ENCODE measurements around the gene TEDC2.
A peak's percentile ranks its signal among the peaks of the same experiment; 100 is the strongest.

The TEDC2 gene

DNA sequence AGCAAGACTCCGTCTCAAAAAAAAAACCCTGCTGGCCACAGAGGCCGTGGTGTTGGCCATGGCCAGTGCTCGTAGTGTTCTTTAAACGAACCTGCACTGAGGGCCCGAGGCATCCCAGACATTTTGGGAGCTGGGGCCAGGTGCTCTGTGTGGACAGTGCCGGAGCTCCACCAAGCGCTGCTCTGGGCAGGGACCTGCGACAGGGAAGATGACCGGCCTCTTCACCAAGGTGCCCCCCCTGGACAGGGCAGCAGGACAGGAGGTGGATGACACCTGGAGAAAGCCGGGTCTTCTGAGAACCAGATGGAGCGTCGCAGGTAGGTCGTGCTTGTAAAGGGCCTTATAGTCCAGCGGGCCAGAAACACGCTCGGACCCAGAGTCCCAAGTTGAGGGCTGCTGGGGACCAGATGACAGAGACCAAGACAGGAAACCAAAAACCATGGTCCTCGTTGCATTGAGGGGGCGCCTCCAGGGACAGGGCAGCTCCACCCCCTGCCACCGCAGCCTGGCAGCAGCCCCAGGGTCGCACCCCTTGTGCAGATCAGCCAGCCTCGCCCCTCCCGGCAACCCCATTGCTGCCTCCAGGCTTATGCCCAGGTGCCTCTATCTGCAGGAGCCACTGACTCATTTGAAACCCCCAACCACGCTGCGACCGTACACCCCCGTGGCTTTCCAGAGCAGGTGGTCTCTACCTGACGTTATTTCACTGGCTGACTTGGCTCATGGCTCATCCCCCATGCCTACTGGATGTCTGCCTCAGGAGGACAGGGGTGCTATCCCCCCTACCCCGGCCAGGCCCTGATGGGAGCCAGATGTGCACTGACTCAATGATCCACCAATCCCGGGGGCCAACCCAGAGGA is 7.0 kb downstream of the TEDC2 start:
- no peak for DNase-seq

DNA sequence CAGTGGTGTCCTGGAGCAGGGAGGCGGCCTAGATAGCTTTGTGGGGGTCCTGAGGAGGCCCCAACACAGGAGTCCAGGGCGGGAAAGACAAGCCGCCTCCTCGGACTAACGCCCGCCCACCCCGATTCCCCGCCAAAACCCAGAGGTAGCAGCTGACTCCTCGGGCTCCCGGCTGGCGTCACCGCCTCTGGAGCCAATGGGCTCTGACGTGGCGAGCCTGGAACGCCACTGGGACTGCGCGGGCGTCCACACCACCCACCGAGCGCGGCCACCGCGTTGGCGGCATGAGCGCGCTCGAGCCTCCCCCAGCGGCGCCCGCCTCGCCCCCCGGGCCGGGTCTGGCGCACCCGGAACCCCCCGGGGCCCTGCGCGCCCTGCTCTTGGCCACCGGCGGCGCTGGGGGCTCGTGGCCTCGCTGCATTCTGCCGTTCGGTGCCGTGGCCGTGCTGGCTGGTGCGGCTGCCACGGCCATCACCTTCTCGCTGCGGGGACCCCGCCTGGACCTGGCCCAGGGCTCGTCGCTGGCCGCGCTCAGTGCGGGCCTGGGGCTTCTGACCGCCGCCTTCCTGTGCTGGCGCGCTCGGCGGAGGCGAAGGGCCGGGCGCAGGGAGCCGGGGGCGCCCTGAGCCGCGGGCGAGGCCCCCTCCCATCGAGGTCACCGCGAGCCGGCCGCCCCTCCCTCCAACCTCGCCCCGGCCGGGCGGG is 7.8 kb downstream of the TEDC2 start:
- DNase-seq, result peak; percentile 74

- DNase-seq, result no peak
These were observed 8.4 kb downstream of the TEDC2 start for GRCh38 chr16:2468233-2468724.

DNA sequence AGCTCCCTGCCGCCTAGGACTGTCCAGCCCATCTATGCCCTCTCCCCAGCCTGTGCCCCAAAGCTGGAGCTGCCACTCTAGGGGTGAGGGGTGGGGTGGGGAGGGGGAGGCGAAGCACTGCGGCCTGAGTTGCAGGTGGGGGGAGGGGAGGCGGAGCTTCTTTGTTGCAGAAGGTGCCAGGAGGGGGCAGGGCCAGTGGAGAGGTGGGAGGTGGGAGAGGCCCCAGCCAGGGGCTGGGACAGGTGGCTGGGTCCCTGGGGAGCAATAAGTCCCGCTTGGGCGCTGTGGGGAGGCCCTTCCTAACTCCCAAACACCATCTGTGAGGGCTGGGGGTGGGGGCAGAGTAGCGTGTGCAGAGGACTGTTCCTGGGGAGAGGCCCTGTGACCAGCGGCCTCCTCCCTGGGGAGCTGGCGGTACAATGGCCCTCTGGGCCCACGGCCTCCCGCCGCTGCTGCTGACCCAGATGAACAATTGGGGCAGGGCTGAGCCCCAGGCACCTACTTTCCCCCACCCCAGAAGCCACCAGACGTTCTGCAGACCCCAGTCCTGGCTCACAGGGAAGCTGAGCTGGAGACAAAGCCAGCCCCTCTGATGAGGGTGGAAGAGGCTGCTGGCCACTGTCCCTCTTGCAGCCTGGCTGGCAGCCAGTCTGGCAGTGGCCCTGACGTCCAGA is 9.0 kb downstream of the TEDC2 start:
- peak; percentile 60 for DNase-seq

DNA sequence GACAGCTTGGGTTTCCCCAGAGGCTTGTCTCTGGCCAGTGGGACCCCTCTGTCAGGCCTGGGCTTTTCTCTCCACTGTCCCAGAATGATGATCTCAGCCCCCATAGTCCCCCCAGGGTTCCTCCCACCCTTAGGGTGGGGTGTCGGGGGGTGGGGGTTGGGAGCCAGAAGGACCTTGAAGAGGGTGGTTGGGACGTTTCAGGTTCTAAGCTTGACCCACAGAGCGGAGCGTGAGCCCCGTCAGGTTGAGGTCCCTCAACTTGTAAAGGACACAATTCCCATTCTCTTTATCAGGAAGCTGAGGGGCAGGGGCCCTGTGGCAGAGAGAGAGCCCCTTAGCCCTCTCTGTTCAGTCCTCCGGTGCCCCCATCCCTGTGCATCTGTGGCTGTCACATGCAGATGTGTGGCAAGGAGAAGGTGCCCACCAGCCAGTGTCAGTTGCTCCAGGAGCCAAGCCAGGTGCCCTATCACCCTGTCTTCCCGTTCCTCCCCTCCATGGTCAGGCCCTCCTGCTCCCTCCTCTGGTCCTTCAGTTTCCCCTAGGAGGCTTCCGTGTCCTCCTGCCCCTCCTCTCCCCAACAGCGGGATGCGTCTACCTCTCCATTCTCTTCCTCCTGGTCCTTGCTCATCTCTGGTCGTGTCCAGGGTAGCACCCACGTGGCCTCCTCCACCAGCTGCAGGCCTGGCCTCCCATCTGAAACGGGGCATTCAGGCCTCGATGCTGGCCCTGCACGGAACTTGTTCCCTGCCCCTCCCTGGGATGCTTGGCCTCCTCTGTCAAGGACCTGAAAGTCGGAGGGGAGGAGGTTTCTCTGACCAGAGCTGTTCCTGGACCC is 9.7 kb downstream of the TEDC2 start:
- DNase-seq, result no peak

GRCh38 chr16:2470234-2470601 is 10.3 kb downstream of the TEDC2 start:
- no peak for DNase-seq

DNA sequence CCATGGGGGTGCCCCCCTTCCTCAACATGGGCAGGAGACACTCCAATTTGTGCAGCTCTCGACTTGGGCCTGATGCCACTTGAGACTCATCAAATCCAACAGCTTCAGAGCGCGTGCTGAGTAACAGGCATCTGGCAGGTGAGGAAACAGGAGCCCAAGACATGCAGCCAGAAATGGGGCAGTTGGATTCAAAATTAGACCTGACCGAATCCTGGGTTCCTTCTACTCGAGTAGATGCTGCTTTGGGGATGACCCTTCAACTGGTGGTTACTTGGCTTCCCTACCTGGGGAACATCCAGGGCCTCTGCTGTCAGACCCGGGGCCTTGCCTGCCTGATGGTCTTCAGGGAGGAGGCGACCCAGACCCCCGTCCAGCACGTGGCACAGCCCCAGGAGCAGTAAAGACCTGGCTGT is 10.7 kb downstream of the TEDC2 start:
- DNase-seq, result no peak

DNA sequence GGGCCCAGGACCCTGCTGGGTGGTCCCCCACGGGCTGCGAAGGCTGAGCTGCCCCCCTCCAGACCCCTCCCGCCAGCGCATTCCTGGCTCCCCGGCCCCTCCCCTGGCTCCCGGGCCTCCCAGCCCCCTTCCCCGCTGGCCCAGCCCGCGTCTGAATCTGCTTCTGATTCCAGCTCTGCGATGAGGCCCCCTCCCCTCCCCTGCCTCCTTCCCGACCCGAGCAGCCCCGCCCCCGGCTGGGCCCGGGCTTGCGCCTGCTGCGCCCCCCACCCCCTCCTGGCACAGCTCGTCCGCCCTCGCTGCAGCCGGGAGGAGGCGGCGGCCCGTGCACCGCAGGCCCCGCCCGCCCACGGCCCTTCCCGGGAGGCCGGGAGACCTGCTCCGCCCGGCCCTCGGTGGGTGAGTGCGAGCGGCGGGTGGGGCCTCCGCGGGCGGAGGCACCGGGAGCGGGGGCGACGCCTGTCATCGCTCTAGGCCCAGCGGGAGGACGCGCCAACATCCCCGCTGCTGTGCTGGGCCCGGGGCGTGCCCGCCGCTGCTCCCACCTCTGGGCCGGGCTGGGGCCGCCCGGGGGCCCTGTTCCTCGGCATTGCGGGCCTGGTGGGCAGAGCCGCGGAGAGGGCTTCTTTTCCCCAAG is 11.2 kb downstream of the TEDC2 start, which contains the start of gene NTN3:
Gene NTN3, plus strand, starts transcription at position 282 of the 637 bp plus-strand sequence. CDS start 405 bp downstream, outside the sequence.
- DNase-seq, result no peak

- no peak for DNase-seq
These were observed 12.0 kb downstream of the TEDC2 start for GRCh38 chr16:2471653-2472487.

DNA sequence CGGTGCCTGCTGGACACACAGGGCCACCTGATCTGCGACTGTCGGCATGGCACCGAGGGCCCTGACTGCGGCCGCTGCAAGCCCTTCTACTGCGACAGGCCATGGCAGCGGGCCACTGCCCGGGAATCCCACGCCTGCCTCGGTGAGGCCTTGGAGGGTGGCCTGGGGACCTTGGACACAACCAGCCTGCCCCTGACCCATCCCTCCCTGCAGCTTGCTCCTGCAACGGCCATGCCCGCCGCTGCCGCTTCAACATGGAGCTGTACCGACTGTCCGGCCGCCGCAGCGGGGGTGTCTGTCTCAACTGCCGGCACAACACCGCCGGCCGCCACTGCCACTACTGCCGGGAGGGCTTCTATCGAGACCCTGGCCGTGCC is 12.6 kb downstream of the TEDC2 start:
- no peak for DNase-seq

GRCh38 chr16:2472885-2473445 is 13.1 kb downstream of the TEDC2 start:
- no peak for DNase-seq

DNA sequence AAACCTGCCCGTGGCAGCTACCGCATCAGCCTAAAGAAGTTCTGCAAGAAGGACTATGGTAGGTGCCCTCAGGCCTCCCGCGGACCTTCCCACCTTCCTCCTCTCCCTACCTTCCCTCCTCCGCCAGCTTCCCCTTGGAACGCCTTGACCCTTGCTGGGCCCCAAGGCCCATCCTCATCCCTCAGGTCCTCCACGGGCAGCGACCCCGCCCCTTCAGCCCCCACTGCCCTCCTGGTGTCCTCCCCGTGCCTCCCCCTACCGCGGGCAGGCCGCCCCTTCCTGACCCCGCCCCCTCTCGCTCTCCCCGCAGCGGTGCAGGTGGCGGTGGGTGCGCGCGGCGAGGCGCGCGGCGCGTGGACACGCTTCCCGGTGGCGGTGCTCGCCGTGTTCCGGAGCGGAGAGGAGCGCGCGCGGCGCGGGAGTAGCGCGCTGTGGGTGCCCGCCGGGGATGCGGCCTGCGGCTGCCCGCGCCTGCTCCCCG is 13.6 kb downstream of the TEDC2 start:
- no peak for DNase-seq

- no peak for DNase-seq
These were observed 14.3 kb downstream of the TEDC2 start for GRCh38 chr16:2473999-2474876.

GRCh38 chr16:2474877-2475412 is 15.0 kb downstream of the TEDC2 start, which contains the start of gene TBC1D24:
Gene TBC1D24, plus strand, starts transcription at chr16:2475127. Its CDS starts 21,022 bp downstream, at chr16:2496149.
- peak; percentile 63 for DNase-seq

GRCh38 chr16:2475413-2476344 is 15.8 kb downstream of the TEDC2 start:
- DNase-seq, result no peak

- no peak for DNase-seq
These were observed 16.4 kb downstream of the TEDC2 start for GRCh38 chr16:2476345-2476720.

DNA sequence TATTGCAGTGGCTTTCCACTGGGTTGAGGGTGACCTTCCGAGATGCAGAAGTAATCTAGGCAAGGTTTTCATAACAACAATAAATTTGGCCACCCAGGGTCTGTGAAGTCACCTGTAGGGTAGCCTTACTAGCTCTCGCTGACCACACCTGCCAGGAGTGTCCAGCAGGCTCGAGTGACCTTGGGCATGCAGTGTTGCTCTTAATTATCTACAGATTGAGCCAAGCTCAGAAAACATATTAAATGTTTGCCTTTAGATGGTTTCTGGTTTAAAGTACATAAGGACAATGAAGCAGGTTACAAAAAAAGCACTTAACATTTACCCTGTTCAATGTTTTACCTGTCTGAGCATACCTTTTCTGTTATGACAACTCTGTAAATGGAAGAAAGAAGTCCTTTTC is 16.8 kb downstream of the TEDC2 start:
- no peak for DNase-seq

GRCh38 chr16:2477327-2477726 is 17.4 kb downstream of the TEDC2 start:
- no peak for DNase-seq

Data from NCI-H2029 (cell line).